ENCODE data around the gene SOST. TPM values are rescaled to one million over a fixed set of nuclear protein-coding genes. Genes with fewer than 3 reads are reported as not detected.

SOST gene
- total RNA-seq, 4 donors from 2014 or later, result not detected

GRCh38 chr17:43772877-43773648 is 14.5 kb upstream of the SOST start:
- H3K27ac ChIP-seq, result peak overlapping the region in 3 of 4 donors; percentile 26 to 37 (median 33)
- in situ Hi-C loops (cut with MboI; ENCODE audit: low pct_ligation_motif_present in 1 of 4, low pct_unique_long_range_greater_than_20kb in 1 of 4, low sequenced_read_pairs in 3 of 4), result no loop called here
- no peak for DNase-seq
- no peak overlapping the region for H3K4me3 ChIP-seq
- no peaks in the 10 kb centered on the region for H3K27me3 ChIP-seq
- no peaks in the 10 kb centered on the region for H3K9me3 ChIP-seq
- peaks cover 0 to 34% (median 7%) of the 10 kb centered on the region in 4 donors for H3K36me3 ChIP-seq
- TF ChIP-seq POLR2A (IDR thresholded peaks at IDR 0.05) (no peak), POLR2AphosphoS5 (IDR thresholded peaks at IDR 0.05) (no peak), EP300 (IDR thresholded peaks at IDR 0.05; ENCODE audit: low read depth) (no peak), CTCF (IDR thresholded peaks at IDR 0.05) (no peak)
- 58 to 61% methylated on average over 5 to 10 of the region's 10 CpGs for WGBS, 2 donors (ENCODE audit: low coverage in 1 of 2)
- intact Hi-C loops (cut with DNase I; ENCODE audit: low total_unique reads), result no loop called here
- peaks cover 6 to 36% (median 18%) of the 10 kb centered on the region in 4 donors for H3K4me1 ChIP-seq

- Histone ChIP-seq H3K27ac (no peak overlapping the region), H3K36me3 (peaks cover 0 to 34% (median 7%) of the 10 kb centered on the region in 4 donors), H3K4me3 (no peak overlapping the region), H3K9me3 (no peaks in the 10 kb centered on the region), H3K4me1 (peaks cover 0 to 28% (median 4%) of the 10 kb centered on the region in 4 donors), H3K27me3 (no peaks in the 10 kb centered on the region)
- no peak for TF ChIP-seq POLR2A (IDR thresholded peaks at IDR 0.05)
- no peak for TF ChIP-seq POLR2AphosphoS5 (IDR thresholded peaks at IDR 0.05)
- TF ChIP-seq CTCF (IDR thresholded peaks at IDR 0.05), result no peak
- TF ChIP-seq EP300 (IDR thresholded peaks at IDR 0.05; ENCODE audit: low read depth), result no peak
- no peak for DNase-seq
- in situ Hi-C loops (cut with MboI; ENCODE audit: low pct_ligation_motif_present in 1 of 4, low pct_unique_long_range_greater_than_20kb in 1 of 4, low sequenced_read_pairs in 3 of 4), result no loop called here
- intact Hi-C loops (cut with DNase I; ENCODE audit: low total_unique reads), result no loop called here
- 95% methylated on average over 9 of the region's 9 CpGs; no CpG with 5 or more reads in 1 of the 2 donors for WGBS, 2 donors (ENCODE audit: low coverage in 1 of 2)
Measured at GRCh38 chr17:43771463-43771862, 12.9 kb upstream of the SOST start.

- no peak for DNase-seq
- Histone ChIP-seq H3K4me1 (peaks cover 0 to 27% (median 3%) of the 10 kb centered on the region in 4 donors), H3K36me3 (peaks cover 0 to 36% (median 7%) of the 10 kb centered on the region in 4 donors), H3K27me3 (no peaks in the 10 kb centered on the region), H3K4me3 (no peak overlapping the region), H3K9me3 (no peaks in the 10 kb centered on the region), H3K27ac (no peak overlapping the region)
- intact Hi-C loops (cut with DNase I; ENCODE audit: low total_unique reads), result no loop called here
- TF ChIP-seq POLR2AphosphoS5 (IDR thresholded peaks at IDR 0.05), result no peak
- TF ChIP-seq EP300 (IDR thresholded peaks at IDR 0.05; ENCODE audit: low read depth), result no peak
- no peak for TF ChIP-seq POLR2A (IDR thresholded peaks at IDR 0.05)
- TF ChIP-seq CTCF (IDR thresholded peaks at IDR 0.05), result no peak
- in situ Hi-C loops (cut with MboI; ENCODE audit: low pct_ligation_motif_present in 1 of 4, low pct_unique_long_range_greater_than_20kb in 1 of 4, low sequenced_read_pairs in 3 of 4), result no loop called here
- 95% methylated on average over 2 of the region's 2 CpGs; no CpG with 5 or more reads in 1 of the 2 donors for WGBS, 2 donors (ENCODE audit: low coverage in 1 of 2)
Measured at GRCh38 chr17:43770957-43771356, 12.4 kb upstream of the SOST start.

- Histone ChIP-seq H3K27ac (no peak overlapping the region), H3K36me3 (peaks cover 0 to 42% (median 7%) of the 10 kb centered on the region in 4 donors), H3K27me3 (no peaks in the 10 kb centered on the region), H3K4me3 (no peak overlapping the region), H3K4me1 (peaks cover 0 to 27% (median 3%) of the 10 kb centered on the region in 4 donors), H3K9me3 (no peaks in the 10 kb centered on the region)
- WGBS, 2 donors (ENCODE audit: low coverage in 1 of 2), result 94% methylated on average over 11 of the region's 11 CpGs; no CpG with 5 or more reads in 1 of the 2 donors
- DNase-seq, result no peak
- intact Hi-C loops (cut with DNase I; ENCODE audit: low total_unique reads), result no loop called here
- in situ Hi-C loops (cut with MboI; ENCODE audit: low pct_ligation_motif_present in 1 of 4, low pct_unique_long_range_greater_than_20kb in 1 of 4, low sequenced_read_pairs in 3 of 4), result loop anchor here in 2 of 4 donors (10.0 kb wide), 1 partner anchor 195 kb away; no protein-coding TSS in a partner anchor
- TF ChIP-seq CTCF (IDR thresholded peaks at IDR 0.05), result no peak
- TF ChIP-seq POLR2A (IDR thresholded peaks at IDR 0.05), result no peak
- no peak for TF ChIP-seq POLR2AphosphoS5 (IDR thresholded peaks at IDR 0.05)
- no peak for TF ChIP-seq EP300 (IDR thresholded peaks at IDR 0.05; ENCODE audit: low read depth)
Measured at GRCh38 chr17:43769859-43770258, 11.3 kb upstream of the SOST start.
